WERI-Rb-1 (cell line): ENCODE results near the gene WDR87.
"Not testable (repeated sequence)": the region's sequence is repeated elsewhere in the genome, so short reads cannot be mapped to it uniquely, and the experiment has no call there.

Source experiments
- DNase-seq: peaks from one replicate; pipeline ENCODE4 v3.0.0-alpha.2; 2020
- H3K27ac ChIP-seq: fragments of 250-450 bp; sonication (Bioruptor Pico); 2 replicates; pipeline ENCODE4 v1.5.1; 2020; ENCODE audit warnings: mild to moderate bottlenecking, moderate library complexity
- H3K27me3 ChIP-seq: fragments of 250-450 bp; sonication (Bioruptor Pico); 2 replicates; pipeline ENCODE4 v1.5.1; 2021; ENCODE audit warnings: mild to moderate bottlenecking, low read depth, moderate library complexity; ENCODE audit not compliant: insufficient read depth, severe bottlenecking
- H3K36me3 ChIP-seq: fragments of 250-450 bp; sonication (Bioruptor Pico); 2 replicates; pipeline ENCODE4 v1.5.1; 2020; ENCODE audit warnings: mild to moderate bottlenecking, moderate library complexity
- H3K4me3 ChIP-seq: 2 replicates; pipeline ENCODE4 v1.5.1; 2011; ENCODE audit warnings: low read depth, mild to moderate bottlenecking, control low read depth, low read length
- H3K9me3 ChIP-seq: fragments of 250-450 bp; sonication (Bioruptor Pico); 2 replicates; pipeline ENCODE4 v1.5.1; 2021; ENCODE audit warnings: mild to moderate bottlenecking, moderate library complexity; ENCODE audit not compliant: severe bottlenecking
- CTCF ChIP-seq: IDR thresholded peaks from 2 replicates; pipeline ENCODE4 v1.5.1; 2011; ENCODE audit warnings: low read depth, mild to moderate bottlenecking, control low read depth, inconsistent platforms, low read length

WDR87 gene

GRCh38 chr19:37867831-37868230 is 38.6 kb downstream of the WDR87 start:
- Histone ChIP-seq H3K27ac (no peak overlapping the region), H3K36me3 (no peaks in the 10 kb centered on the region), H3K9me3 (peaks cover 5% of the 10 kb centered on the region), H3K27me3 (no peaks in the 10 kb centered on the region), H3K4me3 (no peak overlapping the region)
- no peak for DNase-seq
- TF ChIP-seq CTCF: no peak

GRCh38 chr19:37865930-37866329 is 40.5 kb downstream of the WDR87 start:
- H3K9me3 ChIP-seq, DNase-seq, H3K27me3 ChIP-seq, H3K36me3 ChIP-seq, H3K4me3 ChIP-seq: not testable (repeated sequence)
- H3K27ac ChIP-seq: peak overlapping the region; percentile 33; the same call in 1 of the 2 replicates

GRCh38 chr19:37864501-37864900 is 41.9 kb downstream of the WDR87 start:
- no peak overlapping the region for H3K27ac ChIP-seq
- no peak for TF ChIP-seq CTCF
- H3K27me3 ChIP-seq: no peaks in the 10 kb centered on the region
- H3K9me3 ChIP-seq: no peaks in the 10 kb centered on the region
- no peak for DNase-seq
- H3K4me3 ChIP-seq: no peak overlapping the region
- H3K36me3 ChIP-seq: no peaks in the 10 kb centered on the region

GRCh38 chr19:37855098-37855497 is 51.3 kb downstream of the WDR87 start:
- Histone ChIP-seq H3K9me3 (no peaks in the 10 kb centered on the region), H3K36me3 (no peaks in the 10 kb centered on the region), H3K27me3 (no peaks in the 10 kb centered on the region), H3K4me3 (no peak overlapping the region), H3K27ac (no peak overlapping the region)
- DNase-seq: no peak
- no peak for TF ChIP-seq CTCF

- Histone ChIP-seq H3K27ac (no peak overlapping the region), H3K9me3 (no peaks in the 10 kb centered on the region), H3K36me3 (no peaks in the 10 kb centered on the region), H3K27me3 (no peaks in the 10 kb centered on the region), H3K4me3 (no peak overlapping the region)
- TF ChIP-seq CTCF: no peak
- no peak for DNase-seq
Observed at GRCh38 chr19:37845932-37846331, 60.5 kb downstream of the WDR87 start.
